ENCODE measurements around the gene GNAL.

GNAL gene

DNA sequence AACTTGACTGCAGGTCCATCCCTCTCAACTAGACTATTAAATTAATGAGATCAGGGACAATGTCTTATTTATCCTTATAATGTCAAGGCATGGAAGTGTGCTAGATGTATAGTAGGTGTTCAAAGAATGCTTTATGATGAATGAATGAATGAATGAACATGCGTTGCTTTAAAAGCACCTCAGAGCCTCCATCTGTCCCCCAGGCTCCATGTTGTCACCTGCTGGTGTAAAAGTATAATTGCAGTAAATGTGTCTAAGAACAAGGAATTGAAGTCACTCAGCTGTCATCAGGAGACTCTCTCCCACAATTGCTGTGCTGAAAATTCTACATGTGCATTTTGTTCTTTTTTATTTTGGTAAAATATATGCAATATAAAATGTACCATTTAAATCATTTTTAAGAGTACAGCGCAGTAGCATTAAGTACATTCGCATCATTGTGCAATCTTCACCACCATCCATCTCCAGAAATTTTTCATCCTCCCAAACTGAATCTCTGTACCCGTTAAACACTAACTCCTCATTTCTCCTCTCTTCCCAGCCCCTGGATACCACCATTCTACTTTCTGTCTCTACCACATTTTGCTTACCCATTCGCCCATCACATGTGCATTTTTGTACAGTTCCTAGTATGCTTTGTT is 52.6 kb downstream of the GNAL start:
- H3K4me1 ChIP-seq (ENCODE audit: control insufficient read depth in 2 of 2, insufficient read depth in 1 of 2, low read depth in 1 of 2, low read length in 2 of 2): no peaks in the 10 kb centered on the region
- H4K8ac ChIP-seq (ENCODE audit: low read depth, low read length): no peak overlapping the region
- H2BK12ac ChIP-seq (ENCODE audit: low read length): no peak overlapping the region
- no peak overlapping the region for H3K23ac ChIP-seq (ENCODE audit: low read depth, low read length, poor library complexity)
- H3K36me3 ChIP-seq (replicated peaks in 1 of 2; ENCODE audit: control insufficient read depth in 2 of 2, insufficient read depth in 2 of 2, low read length in 2 of 2): no peaks in the 10 kb centered on the region
- WGBS, 2 donors (ENCODE audit: extremely low coverage in 2 of 2, insufficient read length in 2 of 2, insufficient replicate concordance in 1 of 2): no CpG with 5 or more reads among the region's 5 CpGs
- no peak overlapping the region for H3K9ac ChIP-seq (ENCODE audit: low read depth, low read length, poor library complexity)
- no peak overlapping the region for H2BK15ac ChIP-seq (ENCODE audit: low read length)
- H2AFZ ChIP-seq (ENCODE audit: low read length): no peak overlapping the region
- H3K79me1 ChIP-seq (ENCODE audit: low read depth, low read length): no peaks in the 10 kb centered on the region
- no peak for DNase-seq (ENCODE audit: low spot score)
- no peaks in the 10 kb centered on the region for H3K9me3 ChIP-seq (replicated peaks in 1 of 2; ENCODE audit: control insufficient read depth in 2 of 2, insufficient read depth in 1 of 2, low read depth in 1 of 2, low read length in 2 of 2)
- H2BK120ac ChIP-seq (ENCODE audit: low read depth, low read length): no peak overlapping the region
- H3K14ac ChIP-seq (ENCODE audit: low read length): no peak overlapping the region
- H3K27ac ChIP-seq (replicated peaks; ENCODE audit: low read length): no peak overlapping the region
- no peaks in the 10 kb centered on the region for H3K27me3 ChIP-seq (ENCODE audit: control insufficient read depth in 3 of 3, insufficient read depth in 3 of 3, low read depth in 1 of 3, low read length in 3 of 3)
- no peak overlapping the region for H2BK5ac ChIP-seq (ENCODE audit: low read length)
- H3K18ac ChIP-seq (ENCODE audit: low read length): no peak overlapping the region
- H3K4me3 ChIP-seq (ENCODE audit: low read length in 2 of 2): no peak overlapping the region
- H4K91ac ChIP-seq (ENCODE audit: low read depth, low read length, poor library complexity): no peak overlapping the region
- H3K4ac ChIP-seq (ENCODE audit: low read length): no peak overlapping the region
- no peak overlapping the region for H3K4me2 ChIP-seq (ENCODE audit: insufficient read depth, low read length, poor library complexity, severe bottlenecking)
- H2AK5ac ChIP-seq (ENCODE audit: low read depth, low read length): no peak overlapping the region

DNA sequence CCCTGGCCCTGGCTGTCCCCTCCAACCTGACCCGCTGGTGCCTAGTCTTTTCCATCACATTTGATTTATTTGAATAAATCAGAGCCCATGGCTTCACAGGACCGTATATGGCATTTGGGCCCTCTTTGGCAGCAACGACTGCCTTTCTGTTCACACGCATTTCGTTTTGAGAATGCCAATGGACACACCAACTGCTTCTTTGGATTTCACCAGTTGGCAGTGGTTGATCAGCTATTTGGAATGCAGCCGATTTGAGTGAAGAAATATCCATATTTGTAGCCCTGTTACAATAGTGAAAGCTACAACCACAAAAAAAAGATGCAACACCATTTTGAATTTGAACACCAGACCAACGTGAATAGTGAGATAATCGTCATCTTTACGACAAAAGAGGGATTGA is 56.5 kb downstream of the GNAL start:
- peaks cover 0 to 4% (median 0%) of the 10 kb centered on the region in 3 experiments for H3K27me3 ChIP-seq (ENCODE audit: control insufficient read depth in 3 of 3, insufficient read depth in 3 of 3, low read depth in 1 of 3, low read length in 3 of 3)
- H2BK120ac ChIP-seq (ENCODE audit: low read depth, low read length): no peak overlapping the region
- H2BK12ac ChIP-seq (ENCODE audit: low read length): no peak overlapping the region
- no peak overlapping the region for H4K8ac ChIP-seq (ENCODE audit: low read depth, low read length)
- H2AFZ ChIP-seq (ENCODE audit: low read length): no peak overlapping the region
- H3K9ac ChIP-seq (ENCODE audit: low read depth, low read length, poor library complexity): no peak overlapping the region
- peaks cover 0 to 4% of the 10 kb centered on the region in 2 donors for H3K9me3 ChIP-seq (replicated peaks in 1 of 2; ENCODE audit: control insufficient read depth in 2 of 2, insufficient read depth in 1 of 2, low read depth in 1 of 2, low read length in 2 of 2)
- H3K14ac ChIP-seq (ENCODE audit: low read length): no peak overlapping the region
- no peak overlapping the region for H2AK5ac ChIP-seq (ENCODE audit: low read depth, low read length)
- H4K91ac ChIP-seq (ENCODE audit: low read depth, low read length, poor library complexity): no peak overlapping the region
- H3K36me3 ChIP-seq (replicated peaks in 1 of 2; ENCODE audit: control insufficient read depth in 2 of 2, insufficient read depth in 2 of 2, low read length in 2 of 2): no peaks in the 10 kb centered on the region
- no peak overlapping the region for H2BK5ac ChIP-seq (ENCODE audit: low read length)
- DNase-seq (ENCODE audit: low spot score): no peak
- no peak overlapping the region for H3K4me2 ChIP-seq (ENCODE audit: insufficient read depth, low read length, poor library complexity, severe bottlenecking)
- no CpG with 5 or more reads among the region's 9 CpGs for WGBS, 2 donors (ENCODE audit: extremely low coverage in 2 of 2, insufficient read length in 2 of 2, insufficient replicate concordance in 1 of 2)
- H3K4me1 ChIP-seq (ENCODE audit: control insufficient read depth in 2 of 2, insufficient read depth in 1 of 2, low read depth in 1 of 2, low read length in 2 of 2): peaks cover 0 to 2% of the 10 kb centered on the region in 2 donors
- H3K23ac ChIP-seq (ENCODE audit: low read depth, low read length, poor library complexity): no peak overlapping the region
- no peak overlapping the region for H2BK15ac ChIP-seq (ENCODE audit: low read length)
- no peak overlapping the region for H3K4ac ChIP-seq (ENCODE audit: low read length)
- no peak overlapping the region for H3K18ac ChIP-seq (ENCODE audit: low read length)
- no peaks in the 10 kb centered on the region for H3K79me1 ChIP-seq (ENCODE audit: low read depth, low read length)
- H3K4me3 ChIP-seq (ENCODE audit: low read length in 2 of 2): no peak overlapping the region
- no peak overlapping the region for H3K27ac ChIP-seq (replicated peaks; ENCODE audit: low read length)

DNA sequence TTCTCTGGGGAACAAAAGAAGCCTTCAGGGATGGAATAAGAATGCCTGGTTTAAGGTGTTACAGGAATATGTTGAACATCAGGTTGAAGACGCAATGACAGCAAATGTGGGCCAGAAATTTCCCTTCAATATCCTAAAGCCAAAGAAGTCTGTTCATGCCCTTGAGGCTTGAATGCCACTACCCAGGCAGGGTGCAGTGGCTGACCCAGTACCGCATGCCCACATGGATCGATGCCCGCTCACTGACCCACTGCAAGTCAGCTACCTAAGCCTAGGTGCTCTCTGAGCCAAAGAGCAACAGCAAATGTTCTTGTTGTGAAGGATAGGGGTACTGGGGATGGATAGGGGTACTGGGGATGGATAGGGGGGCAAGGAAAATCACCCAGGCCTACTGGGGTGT is 58.2 kb downstream of the GNAL start:
- Histone ChIP-seq H3K14ac (ENCODE audit: low read length) (no peak overlapping the region), H2BK12ac (ENCODE audit: low read length) (no peak overlapping the region), H3K4me3 (ENCODE audit: low read length in 2 of 2) (no peak overlapping the region), H4K91ac (ENCODE audit: low read depth, low read length, poor library complexity) (no peak overlapping the region), H2AFZ (ENCODE audit: low read length) (no peak overlapping the region), H3K4ac (ENCODE audit: low read length) (no peak overlapping the region), H2BK15ac (ENCODE audit: low read length) (no peak overlapping the region), H3K18ac (ENCODE audit: low read length) (no peak overlapping the region), H3K4me2 (ENCODE audit: insufficient read depth, low read length, poor library complexity, severe bottlenecking) (no peak overlapping the region), H3K9me3 (replicated peaks in 1 of 2; ENCODE audit: control insufficient read depth in 2 of 2, insufficient read depth in 1 of 2, low read depth in 1 of 2, low read length in 2 of 2) (peaks cover 4% of the 10 kb centered on the region in 2 donors), H2AK5ac (ENCODE audit: low read depth, low read length) (no peak overlapping the region), H3K27ac (replicated peaks; ENCODE audit: low read length) (no peak overlapping the region), H3K27me3 (ENCODE audit: control insufficient read depth in 3 of 3, insufficient read depth in 3 of 3, low read depth in 1 of 3, low read length in 3 of 3) (peaks cover 0 to 21% (median 13%) of the 10 kb centered on the region in 3 experiments), H3K36me3 (replicated peaks in 1 of 2; ENCODE audit: control insufficient read depth in 2 of 2, insufficient read depth in 2 of 2, low read length in 2 of 2) (no peaks in the 10 kb centered on the region), H4K8ac (ENCODE audit: low read depth, low read length) (no peak overlapping the region), H3K9ac (ENCODE audit: low read depth, low read length, poor library complexity) (no peak overlapping the region), H2BK5ac (ENCODE audit: low read length) (no peak overlapping the region), H3K79me1 (ENCODE audit: low read depth, low read length) (no peaks in the 10 kb centered on the region), H3K4me1 (ENCODE audit: control insufficient read depth in 2 of 2, insufficient read depth in 1 of 2, low read depth in 1 of 2, low read length in 2 of 2) (peaks cover 0 to 2% of the 10 kb centered on the region in 2 donors), H2BK120ac (ENCODE audit: low read depth, low read length) (no peak overlapping the region), H3K23ac (ENCODE audit: low read depth, low read length, poor library complexity) (no peak overlapping the region)
- DNase-seq (ENCODE audit: low spot score): no peak
- WGBS, 2 donors (ENCODE audit: extremely low coverage in 2 of 2, insufficient read length in 2 of 2, insufficient replicate concordance in 1 of 2): no CpG with 5 or more reads among the region's 4 CpGs

DNA sequence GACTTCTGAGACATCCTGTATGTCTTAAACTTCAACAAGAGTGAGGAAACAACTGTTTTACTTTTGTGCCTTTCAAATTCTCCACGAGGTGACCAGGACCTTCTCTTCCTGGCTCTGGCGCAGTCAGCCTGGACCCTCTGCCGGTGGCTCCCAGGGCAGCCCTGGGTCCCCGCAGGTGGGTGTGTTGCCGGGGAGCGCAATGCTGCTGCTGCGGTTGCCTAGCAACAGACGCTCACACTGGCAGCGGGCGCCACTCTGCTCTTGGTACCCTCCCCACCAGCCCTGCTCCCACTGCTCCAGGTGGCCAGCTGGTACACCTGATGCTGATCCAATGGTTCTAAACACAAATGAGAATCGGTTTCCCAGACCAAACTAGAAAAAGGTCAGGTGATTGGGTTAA is 58.7 kb downstream of the GNAL start:
- no peak overlapping the region for H3K9ac ChIP-seq (ENCODE audit: low read depth, low read length, poor library complexity)
- H3K4me3 ChIP-seq (ENCODE audit: low read length in 2 of 2): no peak overlapping the region
- no peak overlapping the region for H3K14ac ChIP-seq (ENCODE audit: low read length)
- no peak overlapping the region for H4K91ac ChIP-seq (ENCODE audit: low read depth, low read length, poor library complexity)
- H3K4ac ChIP-seq (ENCODE audit: low read length): no peak overlapping the region
- H2BK15ac ChIP-seq (ENCODE audit: low read length): no peak overlapping the region
- peaks cover 0 to 2% of the 10 kb centered on the region in 2 donors for H3K4me1 ChIP-seq (ENCODE audit: control insufficient read depth in 2 of 2, insufficient read depth in 1 of 2, low read depth in 1 of 2, low read length in 2 of 2)
- H3K27ac ChIP-seq (replicated peaks; ENCODE audit: low read length): no peak overlapping the region
- no peak overlapping the region for H2BK5ac ChIP-seq (ENCODE audit: low read length)
- no peak overlapping the region for H2BK12ac ChIP-seq (ENCODE audit: low read length)
- H4K8ac ChIP-seq (ENCODE audit: low read depth, low read length): no peak overlapping the region
- H2AFZ ChIP-seq (ENCODE audit: low read length): no peak overlapping the region
- WGBS, 2 donors (ENCODE audit: extremely low coverage in 2 of 2, insufficient read length in 2 of 2, insufficient replicate concordance in 1 of 2): no CpG with 5 or more reads among the region's 11 CpGs
- H2AK5ac ChIP-seq (ENCODE audit: low read depth, low read length): no peak overlapping the region
- H3K4me2 ChIP-seq (ENCODE audit: insufficient read depth, low read length, poor library complexity, severe bottlenecking): no peak overlapping the region
- no peak overlapping the region for H2BK120ac ChIP-seq (ENCODE audit: low read depth, low read length)
- peaks cover 0 to 25% (median 15%) of the 10 kb centered on the region in 3 experiments for H3K27me3 ChIP-seq (ENCODE audit: control insufficient read depth in 3 of 3, insufficient read depth in 3 of 3, low read depth in 1 of 3, low read length in 3 of 3)
- no peak for DNase-seq (ENCODE audit: low spot score)
- H3K23ac ChIP-seq (ENCODE audit: low read depth, low read length, poor library complexity): no peak overlapping the region
- no peak overlapping the region for H3K18ac ChIP-seq (ENCODE audit: low read length)
- peaks cover 4% of the 10 kb centered on the region in 2 donors for H3K9me3 ChIP-seq (replicated peaks in 1 of 2; ENCODE audit: control insufficient read depth in 2 of 2, insufficient read depth in 1 of 2, low read depth in 1 of 2, low read length in 2 of 2)
- no peaks in the 10 kb centered on the region for H3K36me3 ChIP-seq (replicated peaks in 1 of 2; ENCODE audit: control insufficient read depth in 2 of 2, insufficient read depth in 2 of 2, low read length in 2 of 2)
- no peaks in the 10 kb centered on the region for H3K79me1 ChIP-seq (ENCODE audit: low read depth, low read length)

All from neuronal stem cell (in vitro differentiated cells).